Right lobe of liver (tissue), 4 donors: Measurements from ENCODE around the gene NKX6-1.

Experiments used
- POLR2A ChIP-seq: fragments of 450-650 bp; IDR thresholded peaks from one replicate; pipeline ENCODE4 v1.6.1; 2017; ENCODE audit warnings: antibody characterized with exemption, mild to moderate bottlenecking
- TF ChIP-seq, protein P1 (sequence below), 4 donors: fragments of 200-600 bp in 3 of 4; fragments of 450-650 bp in 1 of 4; IDR thresholded peaks; one replicate each; pipeline versions ENCODE4 v1.5.1 to v1.8.0; 2016 to 2022; ENCODE audit warnings: antibody characterized with exemption in 4 of 4, mild to moderate bottlenecking in 2 of 4
- donor health status: DM: no; HTN: no; CAD: no.
- donor health status: DM: no; HTN: no; CAD: no.
- donor health status: DM: no; HTN: yes; CAD: no.

DNA sequence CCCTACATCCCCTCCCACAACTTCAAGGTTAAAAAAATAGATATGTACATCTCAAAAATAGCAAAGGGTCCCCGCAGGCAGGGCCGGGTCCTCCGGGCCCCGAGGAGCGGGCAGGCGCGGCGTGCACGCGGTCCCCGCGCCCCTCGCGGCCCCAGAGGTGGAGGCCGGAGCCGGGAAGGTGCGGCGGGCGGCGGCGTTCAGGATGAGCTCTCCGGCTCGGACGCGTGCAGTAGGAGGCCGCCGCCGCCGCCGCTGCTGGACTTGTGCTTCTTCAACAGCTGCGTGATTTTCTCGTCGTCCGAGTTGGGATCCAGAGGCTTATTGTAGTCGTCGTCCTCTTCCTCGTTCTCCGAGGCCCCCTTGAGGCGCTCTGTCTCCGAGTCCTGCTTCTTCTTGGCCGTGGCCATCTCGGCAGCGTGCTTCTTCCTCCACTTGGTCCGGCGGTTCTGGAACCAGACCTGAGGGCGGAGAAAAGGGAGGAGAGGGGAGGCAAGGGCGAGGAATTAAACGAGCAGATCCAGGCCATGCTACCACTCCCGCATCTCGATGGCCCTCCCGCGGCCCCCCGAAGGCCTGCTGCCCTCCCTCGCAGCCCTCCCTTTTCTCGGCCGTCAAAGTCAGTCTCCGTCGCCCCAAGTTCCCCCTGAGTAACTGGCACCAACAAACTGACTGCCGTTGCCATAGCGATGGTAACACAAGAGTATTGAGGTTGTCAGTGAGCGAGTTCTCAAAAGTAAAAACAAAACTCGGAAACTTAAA lies 5.8 kb downstream of the NKX6-1 start:
- TF ChIP-seq, protein P1, sequence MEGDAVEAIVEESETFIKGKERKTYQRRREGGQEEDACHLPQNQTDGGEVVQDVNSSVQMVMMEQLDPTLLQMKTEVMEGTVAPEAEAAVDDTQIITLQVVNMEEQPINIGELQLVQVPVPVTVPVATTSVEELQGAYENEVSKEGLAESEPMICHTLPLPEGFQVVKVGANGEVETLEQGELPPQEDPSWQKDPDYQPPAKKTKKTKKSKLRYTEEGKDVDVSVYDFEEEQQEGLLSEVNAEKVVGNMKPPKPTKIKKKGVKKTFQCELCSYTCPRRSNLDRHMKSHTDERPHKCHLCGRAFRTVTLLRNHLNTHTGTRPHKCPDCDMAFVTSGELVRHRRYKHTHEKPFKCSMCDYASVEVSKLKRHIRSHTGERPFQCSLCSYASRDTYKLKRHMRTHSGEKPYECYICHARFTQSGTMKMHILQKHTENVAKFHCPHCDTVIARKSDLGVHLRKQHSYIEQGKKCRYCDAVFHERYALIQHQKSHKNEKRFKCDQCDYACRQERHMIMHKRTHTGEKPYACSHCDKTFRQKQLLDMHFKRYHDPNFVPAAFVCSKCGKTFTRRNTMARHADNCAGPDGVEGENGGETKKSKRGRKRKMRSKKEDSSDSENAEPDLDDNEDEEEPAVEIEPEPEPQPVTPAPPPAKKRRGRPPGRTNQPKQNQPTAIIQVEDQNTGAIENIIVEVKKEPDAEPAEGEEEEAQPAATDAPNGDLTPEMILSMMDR (IDR thresholded peaks at IDR 0.05), result no peak
- TF ChIP-seq POLR2A, result no peak
